GM21367 (cell line): ENCODE results near the gene MTX3.
A peak's percentile ranks its signal among the peaks of the same experiment; 100 is the strongest.

Experiments
- ATAC-seq: cut with Tn5 transposase; IDR thresholded peaks from one replicate; pipeline ENCODE4 v1.9.1; 2021; ENCODE audit not compliant: unreplicated experiment

Gene MTX3

DNA sequence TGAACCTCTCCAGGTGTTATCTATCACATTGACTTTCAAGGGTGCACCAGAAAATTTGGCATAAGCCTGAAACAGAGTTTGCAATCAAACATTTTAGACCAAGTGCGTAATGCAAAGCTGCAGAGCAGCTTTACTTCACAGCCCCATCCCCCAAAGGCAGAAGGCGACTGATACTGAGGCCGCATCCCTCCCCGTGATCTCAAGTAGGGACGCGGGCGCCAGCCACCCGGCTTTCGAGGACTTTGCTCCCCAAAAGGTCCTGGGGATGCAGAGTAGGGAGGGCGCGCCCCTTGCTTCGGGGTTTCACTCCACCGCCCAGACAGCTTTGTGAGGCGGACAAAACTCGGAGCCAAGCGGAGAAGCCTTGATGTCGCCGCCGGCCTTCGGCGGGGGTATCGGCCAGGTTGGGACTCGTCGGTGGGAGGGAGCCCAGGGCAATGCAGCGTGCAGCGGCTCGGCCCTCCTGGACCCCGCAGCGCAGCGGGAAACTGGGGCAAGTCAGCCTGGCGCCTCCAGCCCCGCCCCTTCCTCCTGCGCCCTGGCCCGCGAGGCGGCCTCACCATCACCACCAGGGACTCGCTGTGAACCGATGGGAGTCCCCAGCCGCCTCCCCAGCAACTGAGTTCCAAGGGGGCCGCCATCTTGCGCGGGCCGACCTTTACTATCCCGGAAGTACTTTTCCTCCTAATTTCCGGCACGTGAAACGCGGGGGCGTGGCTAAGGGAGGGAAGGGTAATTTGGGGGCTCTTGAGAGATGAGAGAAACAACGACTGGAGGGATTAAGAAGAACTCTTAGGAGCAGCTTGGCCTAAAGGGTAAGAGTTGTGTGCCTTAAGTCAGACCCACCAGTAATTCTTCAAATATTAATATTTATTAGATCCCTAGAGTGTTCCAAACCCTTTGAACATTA lies at the start of gene MTX3:
TSS of gene MTX3 (minus strand) at position 665 of the 910 bp plus-strand sequence. CDS start at position 641, 24 bp downstream.
- ATAC-seq = peak; percentile 77

- ATAC-seq = no peak
Measured at GRCh38 chr5:80039650-80040049, 48.6 kb upstream of the MTX3 start.

DNA sequence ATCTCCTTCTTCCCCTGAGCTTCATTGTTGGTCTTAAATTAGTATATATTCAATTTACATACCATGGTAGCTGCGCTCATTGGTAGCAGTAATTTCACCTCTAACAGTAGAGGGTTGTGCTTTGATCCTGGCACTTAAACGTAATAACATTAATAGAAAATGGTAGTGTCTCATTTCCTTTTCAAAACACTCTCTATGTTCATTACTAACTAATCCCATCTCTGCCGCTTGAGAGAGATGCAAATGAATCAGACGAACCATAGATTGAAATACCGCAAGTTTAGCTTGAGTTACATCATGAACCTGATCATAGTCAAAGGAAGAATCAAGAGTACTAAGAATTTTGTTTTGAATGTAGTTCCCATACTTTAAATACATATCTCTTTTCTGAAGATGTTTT lies 46.3 kb upstream of the MTX3 start:
- ATAC-seq = no peak

GRCh38 chr5:80036615-80037014 lies 45.6 kb upstream of the MTX3 start:
- ATAC-seq = no peak

DNA sequence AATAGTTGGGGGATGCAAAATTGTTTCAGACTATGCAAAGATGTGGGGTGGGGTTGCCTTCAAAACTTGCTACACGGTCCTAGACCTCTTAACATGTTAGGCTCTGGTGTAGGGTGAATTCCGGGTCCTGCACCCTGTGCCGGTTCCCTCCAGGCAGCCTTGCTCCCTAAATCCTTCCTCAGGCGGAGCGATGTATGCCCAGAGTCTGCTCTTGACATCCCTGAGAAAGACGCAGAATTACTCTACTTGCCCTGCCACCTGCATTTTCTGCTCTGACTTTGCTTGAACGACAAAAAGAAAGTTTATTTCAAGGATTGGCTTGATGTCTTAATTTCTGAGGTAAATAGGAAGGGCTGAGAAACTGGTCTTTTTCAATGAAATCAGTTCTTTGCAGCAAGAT lies 44.8 kb upstream of the MTX3 start:
- no peak for ATAC-seq

DNA sequence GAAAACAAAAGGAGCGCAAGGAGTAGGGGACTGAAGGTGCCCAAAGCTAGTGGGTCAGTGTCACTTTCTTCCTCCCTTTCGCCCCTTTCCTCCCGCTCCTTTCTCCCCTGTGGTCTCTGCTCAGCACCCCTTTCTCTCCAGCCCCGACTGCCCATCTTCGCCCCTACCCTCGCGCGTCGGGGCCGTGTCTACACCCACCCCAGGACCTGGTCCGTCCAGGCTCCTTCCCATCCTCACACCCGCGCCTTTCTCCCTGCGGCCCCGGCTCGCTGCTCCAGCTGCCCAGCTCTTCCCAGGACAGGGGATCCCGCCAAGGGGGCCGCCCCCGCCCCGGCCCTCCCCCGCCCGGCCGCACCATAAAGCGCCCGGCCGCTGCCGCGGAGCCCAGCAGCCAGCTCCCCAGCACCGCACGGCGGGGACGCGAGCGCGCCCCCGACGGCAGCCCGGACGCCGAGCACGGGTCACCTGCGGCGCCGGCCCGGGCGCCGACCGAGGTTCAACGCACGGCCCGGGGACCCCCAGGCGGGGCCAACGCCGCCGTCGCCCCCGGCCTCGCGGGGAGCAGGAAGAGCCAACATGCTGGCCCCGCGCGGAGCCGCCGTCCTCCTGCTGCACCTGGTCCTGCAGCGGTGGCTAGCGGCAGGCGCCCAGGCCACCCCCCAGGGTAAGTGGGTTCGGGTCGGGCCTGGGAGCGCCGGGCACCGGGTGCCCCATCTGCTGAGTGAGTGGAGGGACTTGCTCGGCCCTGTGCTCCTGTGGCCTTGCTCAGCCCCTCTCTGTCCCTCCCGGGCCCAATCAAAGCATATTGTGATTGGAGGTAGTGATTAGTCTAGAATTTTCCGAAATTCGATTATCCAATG lies 44.1 kb upstream of the MTX3 start, which contains the start of gene THBS4:
TSS of gene THBS4 (plus strand) at position 387 of the 860 bp plus-strand sequence. CDS start at position 577, 190 bp downstream.
- ATAC-seq = no peak

DNA sequence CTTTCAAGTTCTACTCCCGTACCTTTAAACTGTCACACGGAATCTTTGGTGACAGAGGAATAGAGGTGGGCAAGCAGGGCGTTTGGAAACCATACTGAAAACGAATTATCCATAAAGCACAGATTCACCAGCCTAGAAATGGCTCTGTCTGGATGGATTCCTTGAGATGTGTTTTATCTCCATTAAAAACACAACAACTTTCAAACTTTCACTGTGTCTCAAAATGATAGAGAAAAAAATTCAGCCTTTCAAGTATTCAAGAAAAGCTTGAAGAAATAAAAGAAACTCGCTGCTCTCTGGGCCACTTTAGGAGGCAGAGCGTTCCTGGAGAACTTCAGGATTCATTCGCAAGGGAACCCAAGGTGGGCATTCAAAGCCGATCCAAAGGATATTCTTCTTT lies 43.5 kb upstream of the MTX3 start:
- ATAC-seq = no peak

DNA sequence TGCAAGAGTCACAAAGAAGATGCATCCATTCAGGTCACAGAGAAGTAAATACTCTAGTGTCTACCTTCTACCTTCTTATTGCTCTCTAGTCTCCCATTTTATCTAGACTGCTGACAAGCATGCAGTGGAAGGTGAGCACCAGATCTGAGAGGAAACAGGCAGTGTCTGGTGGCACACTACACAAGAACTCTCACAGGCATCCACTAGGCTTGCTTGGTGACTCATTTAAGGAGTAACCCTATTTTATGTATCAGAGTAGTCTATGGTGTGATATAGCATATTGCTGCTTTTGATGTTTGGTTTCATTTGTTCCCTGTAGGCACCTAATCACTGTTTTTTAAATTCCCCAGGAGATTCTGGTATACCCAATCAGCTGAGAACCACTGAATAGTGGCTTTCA lies 42.5 kb upstream of the MTX3 start:
- no peak for ATAC-seq

- no peak for ATAC-seq
Measured at GRCh38 chr5:80031109-80031508, 40.0 kb upstream of the MTX3 start.

DNA sequence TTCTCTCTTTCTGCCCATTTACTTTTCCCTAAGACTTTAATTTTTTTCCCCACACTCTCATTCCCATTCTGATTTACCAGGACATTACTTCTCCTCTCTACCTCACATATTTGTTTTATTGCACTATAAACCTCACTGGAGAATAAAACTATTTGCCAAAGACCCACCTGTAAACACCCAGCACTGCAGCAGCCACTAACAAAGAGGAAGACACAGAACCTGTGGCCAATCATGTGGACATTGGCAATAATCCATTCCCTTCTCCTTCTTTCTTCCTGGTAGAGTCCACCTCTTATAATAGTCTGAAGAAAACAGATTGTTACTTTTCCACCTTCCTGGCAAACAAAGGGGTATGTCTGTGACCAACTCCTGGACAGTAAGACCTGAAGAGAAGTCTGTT lies 35.8 kb upstream of the MTX3 start:
- ATAC-seq = no peak

DNA sequence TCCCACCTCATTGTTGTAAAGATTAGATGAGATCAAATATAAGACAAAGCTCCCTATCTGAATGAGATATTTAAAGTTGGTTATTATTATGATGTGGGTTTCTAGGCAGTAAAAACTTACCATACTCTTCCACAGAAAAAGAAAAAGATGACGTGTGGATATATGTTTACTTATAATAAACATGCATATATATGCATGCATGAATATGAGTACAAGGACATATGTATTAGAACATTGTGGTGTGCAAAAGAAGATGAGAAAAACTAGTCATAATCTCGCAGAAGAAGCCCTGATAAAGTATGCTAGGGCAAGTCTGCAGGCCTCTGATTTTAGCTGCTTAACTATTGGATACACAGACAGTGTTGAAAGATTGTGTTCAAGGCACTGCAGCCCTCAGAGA lies 34.0 kb upstream of the MTX3 start:
- ATAC-seq = no peak

- no peak for ATAC-seq
Measured at GRCh38 chr5:80010754-80011392, 19.8 kb upstream of the MTX3 start.

DNA sequence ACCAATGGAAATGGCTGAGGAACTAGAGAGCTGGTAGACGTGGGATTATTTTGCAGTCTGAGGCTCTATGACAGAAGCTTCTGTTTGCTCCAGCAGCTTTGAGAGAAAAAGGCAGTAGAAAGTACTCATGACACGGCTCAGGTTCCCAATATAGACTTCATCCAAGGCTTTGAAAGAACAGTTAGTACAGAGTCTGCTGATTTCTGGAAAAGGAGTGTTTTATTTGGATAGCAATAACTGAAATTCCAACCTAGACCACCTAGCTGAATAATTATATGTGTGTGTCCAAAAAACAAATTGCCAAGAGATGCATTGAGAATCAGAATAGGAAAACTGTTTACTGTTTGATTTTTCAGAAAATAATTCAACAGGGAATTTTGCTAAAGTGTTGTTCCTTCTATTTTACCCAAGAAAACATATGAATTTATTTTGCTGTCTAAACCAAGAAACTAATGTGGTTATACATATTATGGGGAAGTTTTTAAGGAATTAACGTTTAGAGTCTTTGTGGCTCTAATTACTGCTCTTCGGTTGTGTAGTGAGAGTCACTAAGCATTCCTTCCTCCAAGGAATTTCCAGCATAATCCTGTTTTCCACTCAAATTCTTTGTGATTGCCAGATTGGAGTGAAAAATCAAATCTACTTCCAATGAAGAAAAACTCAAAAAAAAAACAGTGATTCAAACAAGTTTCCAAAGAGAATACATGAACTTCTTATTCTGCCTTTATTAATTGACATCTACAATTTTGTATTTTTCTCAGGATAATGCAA lies 18.1 kb upstream of the MTX3 start:
- no peak for ATAC-seq

- no peak for ATAC-seq
Measured at GRCh38 chr5:80002677-80003076, 11.6 kb upstream of the MTX3 start.

GRCh38 chr5:79999722-80000121 lies 8.7 kb upstream of the MTX3 start:
- ATAC-seq = no peak

DNA sequence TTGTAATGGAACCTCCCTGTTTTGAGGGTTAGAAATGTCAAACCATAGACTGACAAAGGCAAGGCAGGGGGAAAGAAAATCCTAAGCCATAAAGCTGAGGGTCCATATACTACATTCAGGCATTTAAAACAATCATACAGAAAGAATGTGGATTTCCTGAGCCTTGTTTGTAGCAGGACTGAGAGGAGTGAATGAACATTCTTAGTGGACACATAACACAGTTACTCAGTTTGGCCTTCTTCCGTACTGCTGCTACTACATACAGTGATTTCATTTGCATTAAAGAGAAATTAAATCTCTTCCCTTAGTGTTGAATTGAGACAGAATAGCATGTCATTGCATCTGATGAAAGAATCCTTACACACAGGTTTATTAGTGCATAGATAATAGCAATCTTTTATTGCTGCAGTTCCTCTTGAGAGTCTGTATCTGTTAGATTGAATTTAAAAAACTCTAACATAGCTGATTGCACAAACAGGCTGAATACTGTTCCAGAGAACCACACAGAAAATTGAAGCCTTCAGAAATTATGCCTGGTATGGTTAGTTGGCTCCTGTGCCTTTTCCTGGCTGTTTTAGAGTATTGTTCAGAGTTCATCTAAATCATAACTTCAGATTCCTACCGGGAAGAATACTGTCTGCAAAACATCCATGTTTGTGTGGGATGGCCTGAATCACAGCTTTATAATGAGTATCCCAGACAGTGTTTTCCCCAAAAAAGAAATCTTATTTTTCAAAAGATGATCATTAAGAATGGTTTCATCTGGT lies 2.0 kb upstream of the MTX3 start:
- ATAC-seq = no peak

DNA sequence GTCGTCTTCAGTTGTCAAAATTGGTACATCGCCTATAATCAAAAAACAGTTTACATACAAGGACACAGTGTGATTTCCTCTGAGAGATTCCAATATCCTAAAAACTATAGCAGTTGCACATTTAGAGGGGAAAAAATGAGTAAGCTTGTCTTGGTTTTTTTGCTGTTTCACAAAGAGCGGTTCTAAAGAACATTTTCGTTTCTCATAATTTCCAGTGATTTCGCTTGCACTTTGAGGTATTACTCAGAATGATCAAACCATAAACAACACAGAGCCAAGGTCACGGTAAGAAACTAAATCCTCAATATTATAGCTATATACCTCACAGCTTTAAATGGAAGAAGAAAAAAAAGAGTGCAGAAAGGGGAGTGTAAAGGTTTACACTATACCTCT lies 861 bp downstream of the MTX3 start:
- peak; percentile 29 for ATAC-seq

DNA sequence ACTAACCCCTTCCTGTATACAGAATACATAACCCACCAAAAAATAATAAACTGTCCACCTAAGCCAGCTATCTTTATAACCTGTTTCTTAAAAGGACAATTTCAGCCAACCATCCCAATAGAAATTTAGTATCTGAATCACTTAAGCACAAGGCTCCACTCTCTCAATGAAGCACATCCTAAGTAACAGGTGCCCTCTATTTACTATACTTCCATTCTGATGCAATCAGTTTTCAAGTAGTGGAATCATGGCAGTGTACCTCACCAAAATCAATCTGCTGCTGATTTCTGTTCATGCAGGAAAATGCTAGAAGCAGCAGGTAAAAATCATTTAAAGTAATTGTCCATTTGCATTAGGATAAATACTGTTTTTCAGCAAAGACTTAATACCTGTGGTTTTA lies 4.8 kb downstream of the MTX3 start:
- ATAC-seq = no peak

GRCh38 chr5:79985288-79985687 lies 5.8 kb downstream of the MTX3 start:
- ATAC-seq = no peak

- no peak for ATAC-seq
Measured at GRCh38 chr5:79984363-79984762, 6.7 kb downstream of the MTX3 start.
